ENCODE data around the gene NIP7.

NIP7 gene

GRCh38 chr16:69319381-69319780 lies 20.2 kb upstream of the NIP7 start:
- no peak for FAIRE-seq

GRCh38 chr16:69319826-69320739 lies 19.5 kb upstream of the NIP7 start:
- FAIRE-seq: no peak

- no peak for FAIRE-seq
Measured at GRCh38 chr16:69320740-69321073, 18.9 kb upstream of the NIP7 start.

GRCh38 chr16:69321080-69321479 lies 18.5 kb upstream of the NIP7 start:
- FAIRE-seq: no peak

GRCh38 chr16:69322343-69322742 lies 17.2 kb upstream of the NIP7 start:
- no peak for FAIRE-seq

- FAIRE-seq: no peak
Measured at GRCh38 chr16:69323415-69323814, 16.2 kb upstream of the NIP7 start.

- no peak for FAIRE-seq
Measured at GRCh38 chr16:69324013-69324531, 15.5 kb upstream of the NIP7 start.

- FAIRE-seq: no peak
Measured at GRCh38 chr16:69324585-69325253, 14.9 kb upstream of the NIP7 start.

GRCh38 chr16:69325784-69326171 lies 13.8 kb upstream of the NIP7 start:
- no peak for FAIRE-seq

- no peak for FAIRE-seq
Measured at GRCh38 chr16:69326172-69326873, 13.2 kb upstream of the NIP7 start.

GRCh38 chr16:69327585-69328310 lies 11.8 kb upstream of the NIP7 start:
- FAIRE-seq: no peak

- no peak for FAIRE-seq
Measured at GRCh38 chr16:69328854-69329316, 10.7 kb upstream of the NIP7 start.

- no peak for FAIRE-seq
Measured at GRCh38 chr16:69329369-69330285, 9.9 kb upstream of the NIP7 start.

- no peak for FAIRE-seq
Measured at GRCh38 chr16:69330286-69331109, 9.1 kb upstream of the NIP7 start, which contains the start of gene PDF. TSS of gene PDF (minus strand) at chr16:69330588. CDS start at chr16:69330570, 18 bp downstream.

GRCh38 chr16:69334696-69335095 lies 4.9 kb upstream of the NIP7 start:
- FAIRE-seq: no peak

GRCh38 chr16:69338557-69339288 lies 849 bp upstream of the NIP7 start:
- FAIRE-seq: no peak

- no peak for FAIRE-seq
Measured at GRCh38 chr16:69340095-69340644, 598 bp downstream of the NIP7 start.

GRCh38 chr16:69344171-69344570 lies 4.6 kb downstream of the NIP7 start:
- no peak for FAIRE-seq

GRCh38 chr16:69345923-69346322 lies 6.4 kb downstream of the NIP7 start:
- no peak for FAIRE-seq

Measured in A204.1 (cell line).